Panc1 (cell line): ENCODE results near the gene E2F2. TPM values are rescaled to one million over a fixed set of nuclear protein-coding genes. Genes with fewer than 3 reads are reported as not detected.

Experiments used
- ATAC-seq: fragments of 200-7000 bp; cut with Tn5 transposase; 2 replicates; pipeline ENCODE4 v1.9.1; 2020; ENCODE audit warnings: mild to moderate bottlenecking, moderate library complexity
- BruUV-seq: library from RNA; stranded (reverse); fragments of 400-500 nt; replicated peaks from 2 replicates; lab custom pipeline; 2021; lab: Mats Ljungman, UMichigan
- CTCF ChIA-PET: fragments of 300-600 bp; sonication (Branson Sonifier 250); formaldehyde crosslinking; loops from one replicate; lab custom pipeline; 2022; ENCODE audit warnings: antibody characterized with exemption; lab: Charles Lee
- POLR2A ChIA-PET: fragments of 300-600 bp; sonication (Branson Sonifier 250); formaldehyde crosslinking; loops from one replicate; lab custom pipeline; 2022; ENCODE audit warnings: antibody characterized with exemption; lab: Charles Lee
- DNase-seq: peaks from one replicate; pipeline ENCODE4 v3.0.0-alpha.2; 2010; ENCODE audit warnings: low read depth, low spot score
- H3K27ac ChIP-seq: 2 replicates; pipeline ENCODE4 v1.5.1; 2011; ENCODE audit warnings: mild to moderate bottlenecking, low read length, inconsistent platforms
- H3K27me3 ChIP-seq: fragments of 200-500 bp; sonication (Bioruptor generic); 2 replicates; pipeline ENCODE4 v1.6.0; 2014; ENCODE audit warnings: low read length, inconsistent platforms; ENCODE audit not compliant: control insufficient read depth, insufficient read depth
- H3K36me3 ChIP-seq: fragments of 200-500 bp; sonication (Bioruptor generic); 2 replicates; pipeline ENCODE4 v1.5.1; 2014; ENCODE audit warnings: inconsistent platforms, mild to moderate bottlenecking, low read length, moderate library complexity; ENCODE audit not compliant: control insufficient read depth, insufficient read depth
- H3K4me1 ChIP-seq: 2 replicates; pipeline ENCODE4 v1.5.1; 2011; ENCODE audit warnings: inconsistent platforms, mild to moderate bottlenecking, low read length, moderate library complexity; ENCODE audit not compliant: control insufficient read depth, insufficient read depth
- H3K4me3 ChIP-seq, 2 experiments: 2 replicates each; pipeline ENCODE4 v1.5.1; 2011 to 2012; ENCODE audit warnings: low read depth in 2 of 2, low read length in 2 of 2, mild to moderate bottlenecking in 2 of 2, inconsistent platforms in 1 of 2, moderate library complexity in 1 of 2
- H3K9me3 ChIP-seq: fragments of 200-500 bp; sonication (Bioruptor generic); 2 replicates; pipeline ENCODE4 v1.5.1; 2014; ENCODE audit warnings: low read depth, mild to moderate bottlenecking, inconsistent platforms, low read length, moderate library complexity; ENCODE audit not compliant: control insufficient read depth, insufficient read depth
- CTCF ChIP-seq: fragments of 450-650 bp; IDR thresholded peaks from 2 replicates; pipeline ENCODE4 v1.5.1; 2017; ENCODE audit warnings: mild to moderate bottlenecking
- POLR2AphosphoS5 ChIP-seq: IDR thresholded peaks from 2 replicates; pipeline ENCODE4 v1.6.1; 2012; ENCODE audit warnings: mild to moderate bottlenecking, low read depth, low read length, moderate library complexity
- REST ChIP-seq, 2 experiments: IDR thresholded peaks; 2 replicates each; pipeline ENCODE4 v1.6.1; 2011 to 2012; ENCODE audit warnings: low read depth in 2 of 2, control low read depth in 1 of 2, low read length in 1 of 2, mild to moderate bottlenecking in 1 of 2, moderate library complexity in 1 of 2; ENCODE audit not compliant: insufficient read depth in 1 of 2
- SIN3A ChIP-seq: IDR thresholded peaks from 2 replicates; pipeline ENCODE4 v1.6.1; 2012; ENCODE audit warnings: low read depth, mild to moderate bottlenecking, low read length, moderate library complexity, borderline replicate concordance; ENCODE audit not compliant: insufficient read depth
- TCF7L2 ChIP-seq: IDR thresholded peaks from 2 replicates; pipeline ENCODE4 v1.6.1; 2011; ENCODE audit warnings: mild to moderate bottlenecking, low read depth, low read length, inconsistent platforms
- in situ Hi-C: cut with HindIII; loops from 2 replicates; pipeline ENCODE4 v1.10.0; 2016; ENCODE audit warnings: low sequenced_read_pairs, low pct_unique_long_range_greater_than_20kb
- intact Hi-C: fragments of 100-400 bp; cut with micrococcal nuclease; formaldehyde crosslinking; loops from one replicate; pipeline ENCODE4 v1.10.0; 2022; ENCODE audit not compliant: unreplicated experiment
- total RNA-seq: library from RNA; stranded (reverse); gene quantifications from one replicate; pipeline ENCODE4 v1.2.1, GENCODE V29; 2021; ENCODE audit not compliant: unreplicated experiment

Gene E2F2
- total RNA-seq, 1 experiment from 2014 or later: 9.5 TPM

- Histone ChIP-seq H3K36me3 (no peaks in the 10 kb centered on the region), H3K27ac (no peak overlapping the region), H3K4me1 (no peaks in the 10 kb centered on the region), H3K27me3 (no peaks in the 10 kb centered on the region), H3K4me3 (no peak overlapping the region), H3K9me3 (no peaks in the 10 kb centered on the region)
- in situ Hi-C loops (no loop called here), intact Hi-C loops (no loop called here)
- TF ChIP-seq TCF7L2 (no peak), REST (IDR thresholded peaks at IDR 0.05; ENCODE audit: insufficient read depth in 1 of 2, low read depth in 2 of 2, low read length in 1 of 2) (no peak), POLR2AphosphoS5 (no peak), CTCF (no peak), SIN3A (no peak)
- no TSS peak for BruUV-seq
- ChIA-PET POLR2A (interaction anchor here (0.6 kb wide), 1 partner anchor 172 kb away, joined by 9 read pairs; the partner anchor contains the start of gene HNRNPR), CTCF (interaction anchor here (1.3 kb wide), 1 partner anchor 19 kb away, joined by 3 read pairs; no protein-coding TSS in a partner anchor)
- DNase-seq: no peak
- peak; percentile 24; the same call in 1 of the 2 replicates for ATAC-seq
Observed at GRCh38 chr1:23515905-23516304, 15.1 kb downstream of the E2F2 start.

GRCh38 chr1:23514111-23514679 lies 16.8 kb downstream of the E2F2 start:
- no peak overlapping the region for H3K4me3 ChIP-seq
- ChIA-PET CTCF (interaction anchor here (0.7 kb wide), 3 partner anchors 120 to 1528 kb away, joined by 3 to 8 read pairs (median 6); no protein-coding TSS in a partner anchor), POLR2A (no interaction called here)
- in situ Hi-C loops: no loop called here
- no peaks in the 10 kb centered on the region for H3K36me3 ChIP-seq
- H3K27me3 ChIP-seq: no peaks in the 10 kb centered on the region
- intact Hi-C loops: no loop called here
- DNase-seq: no peak
- no peak overlapping the region for H3K27ac ChIP-seq
- BruUV-seq: no TSS peak
- no peak for TF ChIP-seq POLR2AphosphoS5
- TF ChIP-seq TCF7L2: no peak
- no peak for TF ChIP-seq SIN3A
- no peak for TF ChIP-seq REST (IDR thresholded peaks at IDR 0.05; ENCODE audit: insufficient read depth in 1 of 2, low read depth in 2 of 2, low read length in 1 of 2)
- TF ChIP-seq CTCF: no peak
- no peaks in the 10 kb centered on the region for H3K9me3 ChIP-seq
- H3K4me1 ChIP-seq: no peaks in the 10 kb centered on the region
- no peak for ATAC-seq
